GM23248 (cell line): ENCODE measurements around the gene CNTROB. TPM values are rescaled to one million over a fixed set of nuclear protein-coding genes. Genes with fewer than 3 reads are reported as not detected.

Source experiments
- DNase-seq: peaks from one replicate; pipeline ENCODE4 v3.0.0-alpha.2; 2015
- H2AFZ ChIP-seq: fragments of 200-600 bp; sonication (generic); 2 replicates; pipeline ENCODE4 v1.6.1; 2016; ENCODE audit warnings: antibody characterized with exemption
- H3F3A ChIP-seq: fragments of 200-600 bp; sonication (generic); 2 replicates; pipeline ENCODE4 v1.6.1; 2016; ENCODE audit warnings: mild to moderate bottlenecking, antibody characterized with exemption, mixed run types; ENCODE audit not compliant: insufficient read depth
- H3K27ac ChIP-seq: fragments of 200-600 bp; sonication (generic); 2 replicates; pipeline ENCODE4 v1.5.1; 2016; ENCODE audit warnings: mild to moderate bottlenecking
- H3K27me3 ChIP-seq: fragments of 200-600 bp; sonication (generic); replicated peaks from 2 replicates; pipeline ENCODE4 v1.6.1; 2016; ENCODE audit warnings: mild to moderate bottlenecking; ENCODE audit not compliant: insufficient read depth
- H3K36me3 ChIP-seq: fragments of 200-600 bp; sonication (generic); 2 replicates; pipeline ENCODE4 v1.6.1; 2016; ENCODE audit warnings: low read depth, mild to moderate bottlenecking
- H3K4me1 ChIP-seq: fragments of 200-600 bp; sonication (generic); 2 replicates; pipeline ENCODE4 v1.6.1; 2016; ENCODE audit warnings: mild to moderate bottlenecking; ENCODE audit not compliant: insufficient read depth
- H3K4me2 ChIP-seq: fragments of 200-600 bp; sonication (generic); one replicate; pipeline ENCODE4 v1.6.1; 2016; ENCODE audit warnings: mild to moderate bottlenecking; ENCODE audit not compliant: unreplicated experiment
- H3K4me3 ChIP-seq: fragments of 200-600 bp; sonication (generic); 2 replicates; pipeline ENCODE4 v1.5.1; 2016; ENCODE audit warnings: mild to moderate bottlenecking
- H3K79me2 ChIP-seq: fragments of 200-600 bp; sonication (generic); 2 replicates; pipeline ENCODE4 v1.6.1; 2016; ENCODE audit warnings: mild to moderate bottlenecking; ENCODE audit not compliant: insufficient read depth
- H3K9ac ChIP-seq: fragments of 200-600 bp; sonication (generic); 2 replicates; pipeline ENCODE4 v1.6.1; 2016; ENCODE audit warnings: mild to moderate bottlenecking
- H3K9me2 ChIP-seq: fragments of 200-600 bp; sonication (generic); 2 replicates; pipeline ENCODE4 v1.6.1; 2016; ENCODE audit warnings: mixed run types, mild to moderate bottlenecking, moderate library complexity; ENCODE audit not compliant: insufficient read depth
- H3K9me3 ChIP-seq: fragments of 200-600 bp; sonication (generic); one replicate; pipeline ENCODE4 v1.6.1; 2017; ENCODE audit warnings: low read depth
- H4K20me1 ChIP-seq: fragments of 200-600 bp; sonication (generic); 2 replicates; pipeline ENCODE4 v1.6.0; 2016; ENCODE audit not compliant: insufficient read depth
- EZH2 ChIP-seq: fragments of 200-600 bp; sonication (generic); IDR thresholded peaks from 2 replicates; pipeline ENCODE4 v1.6.1; 2018; ENCODE audit warnings: antibody characterized with exemption, mild to moderate bottlenecking; ENCODE audit not compliant: insufficient read depth, poor library complexity, severe bottlenecking
- EZH2phosphoT487 ChIP-seq: fragments of 200-600 bp; sonication (generic); IDR thresholded peaks from 2 replicates; pipeline ENCODE4 v1.6.1; 2018; ENCODE audit warnings: antibody characterized with exemption, moderate library complexity, mild to moderate bottlenecking, low read depth; ENCODE audit not compliant: insufficient read depth
- WGBS, 2 experiments: methylation state at CpG; one replicate each; pipeline ENCODE4 v1.1.6; 2015 to 2017; ENCODE audit warnings: low lambda C conversion rate in 2 of 2, low coverage in 1 of 2; ENCODE audit errors: missing lambda C conversion rate in 2 of 2; 5-methylcytosine and 5-hydroxymethylcytosine counted together
- in situ Hi-C: fragments of 300-500 bp; cut with MboI; formaldehyde crosslinking; loops from 2 replicates; pipeline ENCODE4 v1.15.0; 2020
- polyA plus RNA-seq: library from polyadenylated mRNA; unstranded; fragments of >200 nt; fragmentation: Nextera tagmentation; extraction: Ambion mirVana; gene quantifications from 2 replicates; pipeline ENCODE4 v1.2.1, GENCODE V29; 2016
- total RNA-seq: library from RNA; depleted of rRNA; stranded (reverse); fragments of >200 nt; shearing (Covaris generic); gene quantifications from 2 replicates; pipeline ENCODE4 v1.2.3, GENCODE V29; 2014

CNTROB gene
- total and polyA plus RNA-seq, 2 experiments from 2014 or later: 17.9 to 21.2 TPM

GRCh38 chr17:7909089-7909488 lies 22.9 kb upstream of the CNTROB start:
- H3K36me3 ChIP-seq: peaks cover 9% of the 10 kb centered on the region; the same call in 1 of the 2 replicates
- H3K9me3 ChIP-seq: no peaks in the 10 kb centered on the region
- DNase-seq: no peak
- no peak overlapping the region for H3K4me2 ChIP-seq
- H3K4me3 ChIP-seq: no peak overlapping the region
- no peaks in the 10 kb centered on the region for H3K9me2 ChIP-seq
- H3F3A ChIP-seq: peaks cover 18% of the 10 kb centered on the region
- H3K4me1 ChIP-seq: no peaks in the 10 kb centered on the region
- H2AFZ ChIP-seq: no peak overlapping the region
- no peak overlapping the region for H3K27ac ChIP-seq
- no peaks in the 10 kb centered on the region for H4K20me1 ChIP-seq
- TF ChIP-seq EZH2phosphoT487 (no peak), EZH2 (no peak)
- in situ Hi-C loops: no loop called here
- 88 to 94% methylated on average over 15 to 29 of the region's 29 CpGs for WGBS, 2 experiments
- H3K79me2 ChIP-seq: peaks cover 2% of the 10 kb centered on the region; the same call in 1 of the 2 replicates
- no peak overlapping the region for H3K9ac ChIP-seq
- H3K27me3 ChIP-seq: no peaks in the 10 kb centered on the region

- Histone ChIP-seq H3K79me2 (peaks cover 8% of the 10 kb centered on the region), H3K36me3 (peaks cover 6% of the 10 kb centered on the region; the same call in 1 of the 2 replicates), H2AFZ (no peak overlapping the region), H3F3A (peaks cover 30% of the 10 kb centered on the region), H3K27me3 (no peaks in the 10 kb centered on the region), H3K4me2 (no peak overlapping the region), H4K20me1 (no peaks in the 10 kb centered on the region), H3K4me1 (peaks cover 8% of the 10 kb centered on the region), H3K9ac (no peak overlapping the region), H3K27ac (no peak overlapping the region), H3K9me3 (no peaks in the 10 kb centered on the region), H3K9me2 (no peaks in the 10 kb centered on the region), H3K4me3 (no peak overlapping the region)
- in situ Hi-C loops: no loop called here
- no peak for TF ChIP-seq EZH2
- TF ChIP-seq EZH2phosphoT487: no peak
- 96% methylated on average over 15 of the region's 15 CpGs for WGBS, 2 experiments
- no peak for DNase-seq
Observed at GRCh38 chr17:7910281-7910680, 21.7 kb upstream of the CNTROB start.

GRCh38 chr17:7910711-7911110 lies 21.3 kb upstream of the CNTROB start:
- H3K4me1 ChIP-seq: peaks cover 8% of the 10 kb centered on the region
- H3K36me3 ChIP-seq: peaks cover 6% of the 10 kb centered on the region; the same call in 1 of the 2 replicates
- TF ChIP-seq EZH2phosphoT487 (no peak), EZH2 (no peak)
- in situ Hi-C loops: no loop called here
- peaks cover 30% of the 10 kb centered on the region for H3F3A ChIP-seq
- no peaks in the 10 kb centered on the region for H4K20me1 ChIP-seq
- no peak overlapping the region for H3K27ac ChIP-seq
- H2AFZ ChIP-seq: no peak overlapping the region
- H3K4me3 ChIP-seq: no peak overlapping the region
- no peak overlapping the region for H3K9ac ChIP-seq
- H3K4me2 ChIP-seq: no peak overlapping the region
- no peaks in the 10 kb centered on the region for H3K27me3 ChIP-seq
- 97 to 98% methylated on average over 13 of the region's 13 CpGs for WGBS, 2 experiments
- H3K9me3 ChIP-seq: no peaks in the 10 kb centered on the region
- peaks cover 8% of the 10 kb centered on the region for H3K79me2 ChIP-seq
- DNase-seq: no peak
- H3K9me2 ChIP-seq: no peaks in the 10 kb centered on the region

GRCh38 chr17:7911116-7911515 lies 20.9 kb upstream of the CNTROB start:
- no peak overlapping the region for H3K9ac ChIP-seq
- H4K20me1 ChIP-seq: no peaks in the 10 kb centered on the region
- DNase-seq: no peak
- in situ Hi-C loops: no loop called here
- no peak overlapping the region for H3K4me2 ChIP-seq
- peaks cover 6% of the 10 kb centered on the region; the same call in 1 of the 2 replicates for H3K36me3 ChIP-seq
- H2AFZ ChIP-seq: no peak overlapping the region
- no peaks in the 10 kb centered on the region for H3K9me3 ChIP-seq
- H3K9me2 ChIP-seq: no peaks in the 10 kb centered on the region
- H3K4me1 ChIP-seq: peaks cover 8% of the 10 kb centered on the region
- WGBS, 2 experiments: 68 to 71% methylated on average over 9 of the region's 9 CpGs
- H3K79me2 ChIP-seq: peaks cover 8% of the 10 kb centered on the region
- TF ChIP-seq EZH2phosphoT487: no peak
- TF ChIP-seq EZH2: no peak
- H3K27ac ChIP-seq: no peak overlapping the region
- peaks cover 30% of the 10 kb centered on the region for H3F3A ChIP-seq
- no peaks in the 10 kb centered on the region for H3K27me3 ChIP-seq
- no peak overlapping the region for H3K4me3 ChIP-seq
